HepG2 (cell line): ENCODE data around the gene LMCD1. TPM values are rescaled to one million over a fixed set of nuclear protein-coding genes. Genes with fewer than 3 reads are reported as not detected.
A peak's percentile ranks its signal among the peaks of the same experiment; 100 is the strongest.

Source experiments
- BCL6 ChIP-seq: IDR thresholded peaks from 2 replicates; pipeline ENCODE4 v1.6.1; 2016; ENCODE audit warnings: missing genetic modification reagents, missing compliant biosample characterization
- CC2D1A ChIP-seq: sonication (generic); formaldehyde crosslinking; IDR thresholded peaks from 2 replicates; pipeline ENCODE4 v1.8.1; 2023; ENCODE audit warnings: mild to moderate bottlenecking, missing genetic modification reagents
- CCAR2 ChIP-seq: fragments of 200-400 bp; formaldehyde crosslinking; optimal IDR thresholded peaks from 2 replicates; pipeline ENCODE3; 2018; ENCODE audit warnings: low read depth, mild to moderate bottlenecking, low read length, moderate library complexity
- E2F2 ChIP-seq: sonication (generic); formaldehyde crosslinking; IDR thresholded peaks from 2 replicates; pipeline ENCODE4 v1.4.0; 2020; ENCODE audit warnings: missing genetic modification reagents, borderline replicate concordance
- FOXA1 ChIP-seq, 2 experiments: fragments of 450-650 bp in 1 of 2; sonication (generic) in 1 of 2; formaldehyde crosslinking in 1 of 2; IDR thresholded peaks; 2 replicates each; pipeline versions ENCODE4 v1.4.0 to v1.6.1; 2016 to 2020; ENCODE audit warnings: missing genetic modification reagents in 1 of 2
- FOXK1 ChIP-seq: sonication (generic); formaldehyde crosslinking; IDR thresholded peaks from 2 replicates; pipeline ENCODE4 v1.4.0; 2020; ENCODE audit warnings: low read depth, missing genetic modification reagents, borderline replicate concordance
- FOXP4 ChIP-seq: sonication (generic); formaldehyde crosslinking; IDR thresholded peaks from 2 replicates; pipeline ENCODE4 v1.4.0; 2020; ENCODE audit warnings: missing genetic modification reagents
- GATAD1 ChIP-seq: IDR thresholded peaks from 2 replicates; pipeline ENCODE4 v1.6.1; 2016; ENCODE audit warnings: missing genetic modification reagents, missing compliant biosample characterization
- HDAC1 ChIP-seq: sonication (generic); formaldehyde crosslinking; IDR thresholded peaks from 2 replicates; pipeline ENCODE4 v1.5.1; 2020; ENCODE audit warnings: mild to moderate bottlenecking, missing genetic modification reagents
- IRF2 ChIP-seq: IDR thresholded peaks from 2 replicates; pipeline ENCODE4 v1.6.1; 2018; ENCODE audit warnings: missing genetic modification reagents, missing compliant biosample characterization
- ISL2 ChIP-seq: sonication (generic); formaldehyde crosslinking; IDR thresholded peaks from 2 replicates; pipeline ENCODE4 v1.5.0; 2020; ENCODE audit warnings: missing genetic modification reagents
- KDM1A ChIP-seq: IDR thresholded peaks from 2 replicates; pipeline ENCODE4 v1.6.1; 2016; ENCODE audit warnings: missing compliant biosample characterization
- LBX2 ChIP-seq: sonication (generic); formaldehyde crosslinking; IDR thresholded peaks from 2 replicates; pipeline ENCODE4 v1.5.0; 2020; ENCODE audit warnings: missing genetic modification reagents, mild to moderate bottlenecking, borderline replicate concordance
- MATR3 ChIP-seq: sonication (generic); formaldehyde crosslinking; IDR thresholded peaks from 2 replicates; pipeline ENCODE4 v1.4.0; 2020; ENCODE audit warnings: missing genetic modification reagents
- MAX ChIP-seq: IDR thresholded peaks from 2 replicates; pipeline ENCODE4 v1.6.1; 2012; ENCODE audit warnings: inconsistent platforms
- MYC ChIP-seq: sonication (generic); formaldehyde crosslinking; IDR thresholded peaks from 2 replicates; pipeline ENCODE4 v1.9.0; 2021; ENCODE audit warnings: missing genetic modification reagents, borderline replicate concordance
- MZF1 ChIP-seq: sonication (generic); formaldehyde crosslinking; IDR thresholded peaks from 2 replicates; pipeline ENCODE4 v1.8.1; 2023; ENCODE audit warnings: mild to moderate bottlenecking, missing genetic modification reagents, borderline replicate concordance
- PCBP2 ChIP-seq: fragments of 200-400 bp; formaldehyde crosslinking; optimal IDR thresholded peaks from 2 replicates; pipeline ENCODE3; 2018; ENCODE audit warnings: low read length, low read depth; ENCODE audit not compliant: poor library complexity, severe bottlenecking
- RFX1 ChIP-seq: fragments of 450-650 bp; IDR thresholded peaks from 2 replicates; pipeline ENCODE4 v1.6.1; 2017
- THYN1 ChIP-seq: sonication (generic); formaldehyde crosslinking; IDR thresholded peaks from 2 replicates; pipeline ENCODE4 v1.8.1; 2023; ENCODE audit warnings: low read depth, mild to moderate bottlenecking, moderate library complexity, missing genetic modification reagents, borderline replicate concordance
- WIZ ChIP-seq: sonication (generic); formaldehyde crosslinking; IDR thresholded peaks from 2 replicates; pipeline ENCODE4 v1.5.1; 2020; ENCODE audit warnings: mild to moderate bottlenecking, missing genetic modification reagents
- YEATS2 ChIP-seq: sonication (generic); formaldehyde crosslinking; IDR thresholded peaks from 2 replicates; pipeline ENCODE4 v1.4.0; 2020; ENCODE audit warnings: missing genetic modification reagents, borderline replicate concordance
- ZNF282 ChIP-seq: fragments of 450-650 bp; IDR thresholded peaks from 2 replicates; pipeline ENCODE4 v1.6.1; 2018; ENCODE audit not compliant: partially characterized antibody
- ZNF549 ChIP-seq: sonication (generic); formaldehyde crosslinking; IDR thresholded peaks from 2 replicates; pipeline ENCODE4 v1.5.0; 2020; ENCODE audit warnings: missing genetic modification reagents
- ZNF567 ChIP-seq: sonication (generic); formaldehyde crosslinking; IDR thresholded peaks from 2 replicates; pipeline ENCODE4 v1.8.1; 2023; ENCODE audit warnings: mild to moderate bottlenecking, missing genetic modification reagents, borderline replicate concordance
- ZNF670 ChIP-seq: sonication (generic); formaldehyde crosslinking; IDR thresholded peaks from 2 replicates; pipeline ENCODE4 v1.8.0; 2022; ENCODE audit warnings: mild to moderate bottlenecking, missing genetic modification reagents, borderline replicate concordance
- ZNF674 ChIP-seq: sonication (generic); formaldehyde crosslinking; IDR thresholded peaks from 2 replicates; pipeline ENCODE4 v1.5.0; 2020; ENCODE audit warnings: low read depth, mild to moderate bottlenecking, missing genetic modification reagents
- ZNF850 ChIP-seq: sonication (generic); formaldehyde crosslinking; conservative IDR thresholded peaks from 2 replicates; pipeline ENCODE4 v1.9.0; 2021; ENCODE audit warnings: mild to moderate bottlenecking, missing genetic modification reagents
- ZSCAN22 ChIP-seq: sonication (generic); formaldehyde crosslinking; IDR thresholded peaks from 2 replicates; pipeline ENCODE4 v1.4.0; 2020; ENCODE audit warnings: mild to moderate bottlenecking, missing genetic modification reagents
- polyA plus RNA-seq, 8 experiments: library from polyadenylated mRNA; depleted of rRNA in 3 of 8; stranded (reverse) in 7 of 8; unstranded in 1 of 8; fragments of >200 nt; fragmentation: Illumina TruSeq in 4 of 8; extraction: Trizol in 4 of 8; gene quantifications; 2 replicates each; pipeline versions ENCODE4 v1.2.1 to v1.2.3, GENCODE V29; 2011 to 2016; ENCODE audit warnings: low read depth in 4 of 8, missing spikeins in 1 of 8, mixed read lengths in 1 of 8; ENCODE audit not compliant: insufficient read depth in 1 of 8
- total RNA-seq, 5 experiments: library from RNA; depleted of rRNA; stranded (reverse); fragments of >200 nt; fragmentation: Illumina TruSeq; extraction: Trizol; gene quantifications; 2 replicates each; pipeline ENCODE4 v1.2.3, GENCODE V29; 2016; ENCODE audit warnings: low read depth in 1 of 5

The LMCD1 gene
- total and polyA plus RNA-seq, 2 of the 13 experiments (the other 11 are each of a cell fraction or from before 2014, with no cell fraction given): 6.2 to 7.1 TPM

GRCh38 chr3:8499181-8499611, 2.4 kb upstream of the LMCD1 start (continued):
- TF ChIP-seq MZF1 (CRISPR knock-in tag) (no peak), FOXK1 (CRISPR knock-in tag) (0 out of 2 replicates have a peak, but pooled peaks have one; percentile 26), MATR3 (CRISPR knock-in tag) (no peak), THYN1 (CRISPR knock-in tag) (no peak), IRF2 (CRISPR knock-in tag) (no peak), MAX (no peak), RFX1 (no peak), ISL2 (CRISPR knock-in tag) (no peak), ZNF282 (no peak), YEATS2 (CRISPR knock-in tag) (no peak), WIZ (CRISPR knock-in tag) (no peak), FOXP4 (CRISPR knock-in tag) (0 out of 2 replicates have a peak, but pooled peaks have one; percentile 22), MYC (CRISPR knock-in tag) (no peak), ZNF674 (CRISPR knock-in tag) (no peak), LBX2 (CRISPR knock-in tag) (no peak), KDM1A (0 out of 2 replicates have a peak, but pooled peaks have one; percentile 17), CCAR2 (peak; percentile 20), CC2D1A (no peak), FOXA1 (IDR thresholded peaks at IDR 0.05) (no peak), FOXA1 (CRISPR knock-in tag; IDR thresholded peaks at IDR 0.05) (peak; percentile 69), BCL6 (peak; percentile 34; the same call in 1 of the 2 replicates), ZSCAN22 (CRISPR knock-in tag) (no peak), GATAD1 (CRISPR knock-in tag) (no peak), PCBP2 (no peak), ZNF567 (no peak), HDAC1 (no peak), ZNF850 (CRISPR knock-in tag) (no peak), ZNF549 (CRISPR knock-in tag) (no peak), E2F2 (CRISPR knock-in tag) (no peak), ZNF670 (CRISPR knock-in tag) (no peak)
